Measurements from ENCODE around the gene MYH3.

Gene MYH3

DNA sequence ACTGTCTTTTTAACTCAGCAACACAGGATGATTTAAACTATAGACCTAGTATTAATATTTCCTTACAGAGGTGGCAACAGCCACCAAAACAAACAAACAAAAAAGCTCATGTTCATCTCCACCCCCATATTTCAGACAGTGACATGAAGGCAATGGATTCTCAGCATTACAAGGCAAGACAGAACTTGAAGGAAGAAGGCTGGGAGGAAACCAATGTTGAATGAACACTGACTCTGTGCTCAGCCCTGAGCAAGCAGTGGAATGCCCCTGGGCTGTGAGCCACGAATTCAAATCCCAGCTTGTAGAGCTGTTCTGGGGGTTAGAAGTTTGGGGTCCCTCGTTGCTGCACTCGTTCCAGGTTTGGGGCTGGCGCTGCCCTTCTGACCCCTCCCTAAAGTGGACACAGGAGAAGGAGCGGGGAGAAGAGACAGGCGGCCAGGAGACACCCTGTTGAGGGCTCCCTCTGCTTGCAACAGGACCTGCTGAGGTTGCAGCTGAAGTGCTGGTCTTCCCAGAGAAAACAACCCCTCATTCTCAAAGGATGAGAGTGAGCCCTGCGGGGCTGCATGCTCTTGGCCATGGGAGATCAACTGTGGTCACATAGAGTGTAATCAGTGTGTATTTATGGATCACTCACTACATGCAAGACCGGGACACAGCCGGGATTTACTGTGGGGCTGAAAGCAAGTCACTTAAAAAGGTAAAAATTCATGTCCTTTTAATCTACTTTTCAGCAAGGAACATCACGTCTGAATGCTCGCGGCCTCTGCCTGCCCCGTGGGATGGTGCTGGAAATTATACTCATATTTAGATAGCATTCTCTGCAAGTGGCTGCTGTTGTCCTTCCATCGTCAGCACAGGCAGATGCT, 34.3 kb downstream of the MYH3 start:
- no peaks in the 10 kb centered on the region for H3K9me3 ChIP-seq (ENCODE audit: insufficient read depth, low read length)
- no peak overlapping the region for H3K4me3 ChIP-seq (ENCODE audit: insufficient read length, low read depth)
- H3K4me1 ChIP-seq (ENCODE audit: insufficient read depth, insufficient read length), result peaks cover 3% of the 10 kb centered on the region
- no peaks in the 10 kb centered on the region for H3K36me3 ChIP-seq (ENCODE audit: insufficient read depth, insufficient read length, low read length)
- H3K27me3 ChIP-seq (ENCODE audit: insufficient read depth, insufficient read length), result no peaks in the 10 kb centered on the region
- no peak overlapping the region for H3K9ac ChIP-seq (ENCODE audit: insufficient read length, low read depth)
- DNase-seq (ENCODE audit: low read depth, low spot score), result no peak
- TF ChIP-seq SUZ12 (IDR thresholded peaks at IDR 0.05; ENCODE audit: extremely low read depth, insufficient read depth, insufficient read length) (no peak), YY1 (IDR thresholded peaks at IDR 0.05; ENCODE audit: insufficient read depth, insufficient read length) (no peak), ZNF274 (IDR thresholded peaks at IDR 0.05; ENCODE audit: low read depth, low read length) (no peak)

DNA sequence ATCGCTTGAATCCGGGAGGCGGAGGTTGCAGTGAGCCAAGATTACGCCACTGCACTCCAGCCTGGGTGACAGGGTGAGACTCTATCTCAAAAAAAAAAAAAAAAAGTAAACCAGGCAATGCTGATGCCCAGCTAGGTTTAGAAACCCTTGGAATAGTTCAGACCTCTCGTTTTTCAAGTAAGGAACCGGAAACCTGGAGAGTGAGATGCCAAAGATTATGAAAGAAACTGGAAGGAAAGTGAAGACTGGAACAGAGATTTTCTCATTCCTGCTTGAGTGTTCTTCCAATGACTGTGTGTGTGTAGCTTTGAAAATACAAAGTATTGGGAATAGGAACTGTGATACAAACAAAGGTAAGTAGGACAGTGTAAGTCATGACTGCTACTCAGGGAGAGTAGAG, 35.7 kb downstream of the MYH3 start:
- no peak for DNase-seq (ENCODE audit: low read depth, low spot score)
- TF ChIP-seq ZNF274 (IDR thresholded peaks at IDR 0.05; ENCODE audit: low read depth, low read length), result no peak
- TF ChIP-seq SUZ12 (IDR thresholded peaks at IDR 0.05; ENCODE audit: extremely low read depth, insufficient read depth, insufficient read length), result no peak
- no peak for TF ChIP-seq YY1 (IDR thresholded peaks at IDR 0.05; ENCODE audit: insufficient read depth, insufficient read length)
- Histone ChIP-seq H3K4me1 (ENCODE audit: insufficient read depth, insufficient read length) (peaks cover 3% of the 10 kb centered on the region), H3K36me3 (ENCODE audit: insufficient read depth, insufficient read length, low read length) (no peaks in the 10 kb centered on the region), H3K9ac (ENCODE audit: insufficient read length, low read depth) (no peak overlapping the region), H3K4me3 (ENCODE audit: insufficient read length, low read depth) (no peak overlapping the region), H3K27me3 (ENCODE audit: insufficient read depth, insufficient read length) (no peaks in the 10 kb centered on the region), H3K9me3 (ENCODE audit: insufficient read depth, low read length) (no peaks in the 10 kb centered on the region)

DNA sequence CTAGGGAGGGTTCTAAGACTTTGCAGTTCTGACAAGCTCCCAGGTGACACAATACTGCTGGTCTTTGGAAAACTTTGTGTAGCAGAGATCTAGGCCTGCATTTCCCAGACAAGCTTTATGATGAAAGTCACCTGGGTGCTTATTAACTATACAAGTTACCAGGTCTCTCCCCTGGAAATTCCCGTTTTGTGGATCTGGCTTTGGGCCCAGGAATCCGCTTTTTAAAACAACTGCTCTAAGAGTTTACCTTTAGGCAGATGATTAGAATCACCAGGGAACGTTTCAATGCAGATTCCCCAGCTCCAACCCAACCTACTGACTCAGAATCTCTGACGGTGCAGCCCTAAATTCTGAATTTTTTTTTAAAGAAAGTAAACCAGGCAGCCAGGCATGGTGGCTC, 36.3 kb downstream of the MYH3 start:
- Histone ChIP-seq H3K36me3 (ENCODE audit: insufficient read depth, insufficient read length, low read length) (no peaks in the 10 kb centered on the region), H3K9me3 (ENCODE audit: insufficient read depth, low read length) (no peaks in the 10 kb centered on the region), H3K4me1 (ENCODE audit: insufficient read depth, insufficient read length) (peaks cover 3% of the 10 kb centered on the region), H3K9ac (ENCODE audit: insufficient read length, low read depth) (no peak overlapping the region), H3K27me3 (ENCODE audit: insufficient read depth, insufficient read length) (no peaks in the 10 kb centered on the region), H3K4me3 (ENCODE audit: insufficient read length, low read depth) (no peak overlapping the region)
- TF ChIP-seq YY1 (IDR thresholded peaks at IDR 0.05; ENCODE audit: insufficient read depth, insufficient read length) (no peak), SUZ12 (IDR thresholded peaks at IDR 0.05; ENCODE audit: extremely low read depth, insufficient read depth, insufficient read length) (no peak), ZNF274 (IDR thresholded peaks at IDR 0.05; ENCODE audit: low read depth, low read length) (no peak)
- DNase-seq (ENCODE audit: low read depth, low spot score), result no peak

DNA sequence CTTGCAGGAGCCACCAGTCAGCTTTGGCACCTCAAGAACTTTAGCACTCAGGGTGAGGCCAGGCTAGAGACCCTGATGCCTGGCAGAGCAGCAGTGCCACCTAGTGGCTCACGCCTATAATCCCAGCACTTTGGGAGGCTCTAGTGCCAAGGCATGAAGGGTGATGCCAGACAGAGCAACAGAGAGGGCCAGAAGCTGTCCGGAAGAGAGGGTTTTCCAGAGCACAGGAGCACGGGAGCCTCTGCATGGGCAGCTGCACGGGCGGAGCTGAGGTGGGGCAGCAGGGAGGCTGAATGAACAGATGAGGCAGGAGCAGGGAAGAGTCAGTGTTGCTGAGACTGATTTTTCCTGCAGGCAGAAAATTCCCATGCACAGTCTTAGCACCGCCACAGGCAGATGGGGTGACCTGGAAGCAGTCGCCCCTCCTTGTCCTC, 38.9 kb downstream of the MYH3 start:
- H3K36me3 ChIP-seq (ENCODE audit: insufficient read depth, insufficient read length, low read length), result no peaks in the 10 kb centered on the region
- no peaks in the 10 kb centered on the region for H3K27me3 ChIP-seq (ENCODE audit: insufficient read depth, insufficient read length)
- no peak for TF ChIP-seq ZNF274 (IDR thresholded peaks at IDR 0.05; ENCODE audit: low read depth, low read length)
- no peak for TF ChIP-seq SUZ12 (IDR thresholded peaks at IDR 0.05; ENCODE audit: extremely low read depth, insufficient read depth, insufficient read length)
- TF ChIP-seq YY1 (IDR thresholded peaks at IDR 0.05; ENCODE audit: insufficient read depth, insufficient read length), result no peak
- H3K9me3 ChIP-seq (ENCODE audit: insufficient read depth, low read length), result no peaks in the 10 kb centered on the region
- peaks cover 8% of the 10 kb centered on the region for H3K4me1 ChIP-seq (ENCODE audit: insufficient read depth, insufficient read length)
- H3K4me3 ChIP-seq (ENCODE audit: insufficient read length, low read depth), result no peak overlapping the region
- peak; percentile 62 for DNase-seq (ENCODE audit: low read depth, low spot score)
- H3K9ac ChIP-seq (ENCODE audit: insufficient read length, low read depth), result no peak overlapping the region

DNA sequence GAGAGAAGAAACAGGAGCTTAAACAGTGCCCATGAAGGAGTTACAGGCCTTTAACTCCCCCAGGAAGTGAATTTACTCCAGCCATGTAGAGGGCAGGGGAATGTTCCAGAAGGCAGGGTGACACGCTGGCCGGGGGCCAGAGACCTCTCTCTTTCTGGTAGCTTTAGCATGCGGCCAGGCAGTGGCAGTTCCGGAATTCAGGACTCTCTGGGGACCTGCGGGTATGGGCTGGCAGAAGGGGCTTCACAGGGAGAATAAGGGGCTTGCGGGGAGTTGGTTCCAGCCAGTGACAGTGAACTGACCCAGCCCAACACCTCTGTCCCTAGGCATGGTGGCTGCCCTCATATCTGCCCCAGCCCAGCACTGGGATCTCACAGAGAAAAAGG, 40.0 kb downstream of the MYH3 start:
- no peaks in the 10 kb centered on the region for H3K27me3 ChIP-seq (ENCODE audit: insufficient read depth, insufficient read length)
- peaks cover 8% of the 10 kb centered on the region for H3K4me1 ChIP-seq (ENCODE audit: insufficient read depth, insufficient read length)
- no peak for TF ChIP-seq ZNF274 (IDR thresholded peaks at IDR 0.05; ENCODE audit: low read depth, low read length)
- no peaks in the 10 kb centered on the region for H3K36me3 ChIP-seq (ENCODE audit: insufficient read depth, insufficient read length, low read length)
- no peak overlapping the region for H3K4me3 ChIP-seq (ENCODE audit: insufficient read length, low read depth)
- DNase-seq (ENCODE audit: low read depth, low spot score), result no peak
- H3K9ac ChIP-seq (ENCODE audit: insufficient read length, low read depth), result no peak overlapping the region
- no peaks in the 10 kb centered on the region for H3K9me3 ChIP-seq (ENCODE audit: insufficient read depth, low read length)

DNA sequence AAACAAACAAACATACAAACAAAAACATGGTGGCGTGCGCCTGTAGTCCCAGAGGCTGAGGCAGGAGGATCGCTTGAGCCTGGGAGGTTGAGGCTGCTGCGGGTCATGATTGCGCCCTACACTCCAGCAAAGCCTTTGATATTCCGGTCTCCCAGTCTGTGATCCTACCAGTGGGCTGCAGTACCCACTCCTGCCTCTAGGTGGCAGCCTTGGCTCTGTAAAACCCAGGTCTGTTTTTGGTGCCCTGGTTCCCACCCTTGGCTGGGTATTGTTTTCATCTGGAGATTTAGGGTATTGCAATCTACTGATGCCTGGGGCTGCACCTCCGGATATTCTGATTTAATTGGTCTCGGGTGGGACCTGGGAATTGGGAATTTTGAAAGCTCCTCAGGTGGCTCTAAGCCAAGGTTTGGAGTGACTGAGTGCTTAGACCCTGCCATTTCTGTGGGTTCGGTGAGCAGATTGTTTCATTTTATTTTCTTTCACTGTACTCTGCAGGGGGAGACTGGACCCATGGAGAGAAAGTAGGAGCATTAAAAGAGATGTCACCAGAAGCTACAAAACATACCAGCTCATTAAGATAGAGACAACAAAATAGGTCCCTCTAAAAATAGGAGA, 40.5 kb downstream of the MYH3 start:
- TF ChIP-seq YY1 (IDR thresholded peaks at IDR 0.05; ENCODE audit: insufficient read depth, insufficient read length) (no peak), SUZ12 (IDR thresholded peaks at IDR 0.05; ENCODE audit: extremely low read depth, insufficient read depth, insufficient read length) (no peak), ZNF274 (IDR thresholded peaks at IDR 0.05; ENCODE audit: low read depth, low read length) (no peak)
- H3K4me1 ChIP-seq (ENCODE audit: insufficient read depth, insufficient read length), result peaks cover 8% of the 10 kb centered on the region
- DNase-seq (ENCODE audit: low read depth, low spot score), result peak; percentile 70
- H3K4me3 ChIP-seq (ENCODE audit: insufficient read length, low read depth), result no peak overlapping the region
- no peaks in the 10 kb centered on the region for H3K9me3 ChIP-seq (ENCODE audit: insufficient read depth, low read length)
- no peak overlapping the region for H3K9ac ChIP-seq (ENCODE audit: insufficient read length, low read depth)
- no peaks in the 10 kb centered on the region for H3K27me3 ChIP-seq (ENCODE audit: insufficient read depth, insufficient read length)
- no peaks in the 10 kb centered on the region for H3K36me3 ChIP-seq (ENCODE audit: insufficient read depth, insufficient read length, low read length)

DNA sequence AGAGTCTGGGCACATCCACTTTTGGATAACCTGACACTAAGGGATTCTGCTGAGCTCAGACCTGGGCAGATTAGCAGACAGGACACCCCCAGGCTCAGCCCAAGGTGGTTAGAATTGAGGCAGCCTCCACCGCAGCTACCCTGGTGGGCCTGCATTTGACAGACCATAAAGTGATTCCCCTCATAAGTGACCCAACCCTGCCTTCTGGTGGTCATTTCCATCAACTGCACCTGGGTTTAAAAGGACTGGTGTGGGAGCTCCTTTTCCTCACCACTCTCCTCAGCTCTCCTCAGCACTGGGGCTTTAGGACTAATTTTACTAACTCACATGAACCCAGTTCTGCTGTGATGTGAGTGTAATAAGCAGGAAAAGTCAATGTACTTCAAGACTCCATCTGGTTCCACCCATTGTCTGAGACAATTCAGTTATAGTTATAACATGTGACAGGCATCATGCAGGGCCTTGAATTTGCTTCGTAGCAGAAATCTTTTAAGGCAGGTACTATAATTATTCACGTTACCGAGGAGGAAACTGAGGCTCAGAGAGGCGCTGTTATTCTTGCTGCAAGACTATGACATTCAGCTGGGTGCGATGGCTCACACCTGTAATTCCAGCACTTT, 42.5 kb downstream of the MYH3 start:
- Histone ChIP-seq H3K4me1 (ENCODE audit: insufficient read depth, insufficient read length) (peaks cover 8% of the 10 kb centered on the region), H3K27me3 (ENCODE audit: insufficient read depth, insufficient read length) (no peaks in the 10 kb centered on the region), H3K9me3 (ENCODE audit: insufficient read depth, low read length) (no peaks in the 10 kb centered on the region), H3K36me3 (ENCODE audit: insufficient read depth, insufficient read length, low read length) (no peaks in the 10 kb centered on the region), H3K4me3 (ENCODE audit: insufficient read length, low read depth) (no peak overlapping the region), H3K9ac (ENCODE audit: insufficient read length, low read depth) (no peak overlapping the region)
- DNase-seq (ENCODE audit: low read depth, low spot score), result peak; percentile 63
- TF ChIP-seq SUZ12 (IDR thresholded peaks at IDR 0.05; ENCODE audit: extremely low read depth, insufficient read depth, insufficient read length) (no peak), YY1 (IDR thresholded peaks at IDR 0.05; ENCODE audit: insufficient read depth, insufficient read length) (no peak), ZNF274 (IDR thresholded peaks at IDR 0.05; ENCODE audit: low read depth, low read length) (no peak)

Data from NT2/D1 (cell line).